ENCODE data around the gene ME2. TPM values are rescaled to one million over a fixed set of nuclear protein-coding genes. Genes with fewer than 3 reads are reported as not detected.

The ME2 gene
- total RNA-seq, 1 experiment from 2014 or later = 49.4 TPM

GRCh38 chr18:50839341-50839740 lies 39.6 kb upstream of the ME2 start:
- Histone ChIP-seq H4K8ac (replicated peaks; ENCODE audit: insufficient read length, low read depth, low read length) (no peak overlapping the region), H3K23me2 (ENCODE audit: insufficient read length, low read depth, low read length, poor library complexity, severe bottlenecking) (no peaks in the 10 kb centered on the region), H2BK5ac (ENCODE audit: insufficient read length, low read length) (no peak overlapping the region), H3K79me1 (ENCODE audit: insufficient read depth, low read depth, low read length, poor library complexity, severe bottlenecking) (no peaks in the 10 kb centered on the region), H3K4me2 (ENCODE audit: insufficient read depth, insufficient read length, low read length) (no peak overlapping the region), H2BK12ac (ENCODE audit: insufficient read length, low read depth, low read length) (no peak overlapping the region), H2BK15ac (ENCODE audit: low read depth, low read length) (no peak overlapping the region), H3K27ac (ENCODE audit: insufficient read length, low read depth, low read length) (no peak overlapping the region), H2AK5ac (ENCODE audit: insufficient read length, low read length) (no peak overlapping the region), H3K9ac (ENCODE audit: extremely low read depth, insufficient read length, low read length) (no peak overlapping the region), H3K56ac (ENCODE audit: insufficient read length, low read depth, low read length) (no peak overlapping the region), H3K4me1 (ENCODE audit: insufficient read depth, low read length) (no peaks in the 10 kb centered on the region), H3K18ac (ENCODE audit: insufficient read length, low read depth, low read length) (no peak overlapping the region), H3K14ac (ENCODE audit: insufficient read depth, low read length) (no peak overlapping the region), H3K79me2 (ENCODE audit: insufficient read depth, low read length) (no peaks in the 10 kb centered on the region), H2BK20ac (ENCODE audit: low read depth, low read length, poor library complexity, severe bottlenecking) (no peak overlapping the region), H3K9me3 (ENCODE audit: control insufficient read depth, low read depth, low read length) (no peaks in the 10 kb centered on the region), H3T11ph (ENCODE audit: low read length) (no peak overlapping the region), H3K27me3 (ENCODE audit: insufficient read depth, low read length) (no peaks in the 10 kb centered on the region), H2AFZ (ENCODE audit: low read length) (no peak overlapping the region), H4K20me1 (ENCODE audit: control insufficient read depth, insufficient read depth, insufficient read length) (no peaks in the 10 kb centered on the region), H4K5ac (ENCODE audit: insufficient read length, low read depth, low read length) (no peak overlapping the region), H3K23ac (ENCODE audit: insufficient read length, low read depth, low read length) (no peak overlapping the region), H4K91ac (ENCODE audit: insufficient read length, low read depth, low read length) (no peak overlapping the region), H3K4ac (ENCODE audit: low read depth, low read length) (no peak overlapping the region), H2BK120ac (ENCODE audit: low read depth, low read length, poor library complexity, severe bottlenecking) (no peak overlapping the region)
- WGBS (ENCODE audit: extremely low coverage, insufficient read length, low lambda C conversion rate) = no CpG with 5 or more reads among the region's 2 CpGs
- DNase-seq = no peak
- Mint-ChIP-seq H3K4me1 (no peaks in the 10 kb centered on the region; a peak in 1 of 4 replicates), H3K4me3 (no peak overlapping the region), H3K9me3 (no peaks in the 10 kb centered on the region), H3K27me3 (ENCODE audit: low read depth) (no peaks in the 10 kb centered on the region; the same call in 1 of the 2 replicates), H3K36me3 (ENCODE audit: insufficient read depth in 1 of 3, low read depth in 3 of 3) (no peaks in the 10 kb centered on the region), H3K27ac (no peak overlapping the region)
- TF ChIP-seq, protein P1, sequence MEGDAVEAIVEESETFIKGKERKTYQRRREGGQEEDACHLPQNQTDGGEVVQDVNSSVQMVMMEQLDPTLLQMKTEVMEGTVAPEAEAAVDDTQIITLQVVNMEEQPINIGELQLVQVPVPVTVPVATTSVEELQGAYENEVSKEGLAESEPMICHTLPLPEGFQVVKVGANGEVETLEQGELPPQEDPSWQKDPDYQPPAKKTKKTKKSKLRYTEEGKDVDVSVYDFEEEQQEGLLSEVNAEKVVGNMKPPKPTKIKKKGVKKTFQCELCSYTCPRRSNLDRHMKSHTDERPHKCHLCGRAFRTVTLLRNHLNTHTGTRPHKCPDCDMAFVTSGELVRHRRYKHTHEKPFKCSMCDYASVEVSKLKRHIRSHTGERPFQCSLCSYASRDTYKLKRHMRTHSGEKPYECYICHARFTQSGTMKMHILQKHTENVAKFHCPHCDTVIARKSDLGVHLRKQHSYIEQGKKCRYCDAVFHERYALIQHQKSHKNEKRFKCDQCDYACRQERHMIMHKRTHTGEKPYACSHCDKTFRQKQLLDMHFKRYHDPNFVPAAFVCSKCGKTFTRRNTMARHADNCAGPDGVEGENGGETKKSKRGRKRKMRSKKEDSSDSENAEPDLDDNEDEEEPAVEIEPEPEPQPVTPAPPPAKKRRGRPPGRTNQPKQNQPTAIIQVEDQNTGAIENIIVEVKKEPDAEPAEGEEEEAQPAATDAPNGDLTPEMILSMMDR (conservative IDR thresholded peaks at IDR 0.05) = no peak

All from H9 (cell line).